ENCODE measurements around the gene LRRC28. TPM values are rescaled to one million over a fixed set of nuclear protein-coding genes. Genes with fewer than 3 reads are reported as not detected.

Gene LRRC28
- total and polyA plus RNA-seq, 4 donors: 29.6 to 36.1 (median 33.4) TPM

- H3K4me3 ChIP-seq (ENCODE audit: low read depth, low read length): no peak overlapping the region
Measured at GRCh38 chr15:99282586-99282985, 31.3 kb downstream of the LRRC28 start.

GRCh38 chr15:99283717-99284116 lies 32.4 kb downstream of the LRRC28 start:
- Histone ChIP-seq H3K4me1 (ENCODE audit: control insufficient read depth, insufficient read depth, low read length) (no peaks in the 10 kb centered on the region), H3K27me3 (ENCODE audit: control insufficient read depth, insufficient read depth, low read length) (no peaks in the 10 kb centered on the region), H3K27ac (ENCODE audit: low read depth, low read length) (no peak overlapping the region), H3K9me3 (ENCODE audit: control insufficient read depth, insufficient read depth, low read length) (no peaks in the 10 kb centered on the region), H3K4me3 (ENCODE audit: low read depth, low read length) (no peak overlapping the region), H3K36me3 (ENCODE audit: control insufficient read depth, insufficient read depth, low read length) (peaks cover 2% of the 10 kb centered on the region)
- DNase-seq (ENCODE audit: low read depth in 4 of 6, low spot score in 6 of 6): no peak

More at GRCh38 chr15:99282586-99282985, 31.3 kb downstream of the LRRC28 start:
- no CpG with 5 or more reads among the region's 5 CpGs for WGBS (ENCODE audit: insufficient coverage)
- H3K9me3 ChIP-seq (ENCODE audit: control insufficient read depth, insufficient read depth, low read length): no peaks in the 10 kb centered on the region
- H3K36me3 ChIP-seq (ENCODE audit: control insufficient read depth, insufficient read depth, low read length): no peaks in the 10 kb centered on the region
- no peaks in the 10 kb centered on the region for H3K4me1 ChIP-seq (ENCODE audit: control insufficient read depth, insufficient read depth, low read length)
- H3K27me3 ChIP-seq (ENCODE audit: control insufficient read depth, insufficient read depth, low read length): no peaks in the 10 kb centered on the region
- no peak overlapping the region for H3K27ac ChIP-seq (ENCODE audit: low read depth, low read length)
- DNase-seq (ENCODE audit: low read depth in 4 of 6, low spot score in 6 of 6): no peak

- DNase-seq (ENCODE audit: low read depth in 4 of 6, low spot score in 6 of 6): no peak
- H3K27ac ChIP-seq (ENCODE audit: low read depth, low read length): no peak overlapping the region
Measured at GRCh38 chr15:99291643-99292042, 40.4 kb downstream of the LRRC28 start.

GRCh38 chr15:99295840-99296239 lies 44.6 kb downstream of the LRRC28 start:
- no peak overlapping the region for H3K27ac ChIP-seq (ENCODE audit: low read depth, low read length)
- peaks cover 2% of the 10 kb centered on the region for H3K36me3 ChIP-seq (ENCODE audit: control insufficient read depth, insufficient read depth, low read length)
- H3K4me3 ChIP-seq (ENCODE audit: low read depth, low read length): no peak overlapping the region
- no peaks in the 10 kb centered on the region for H3K27me3 ChIP-seq (ENCODE audit: control insufficient read depth, insufficient read depth, low read length)
- no peaks in the 10 kb centered on the region for H3K9me3 ChIP-seq (ENCODE audit: control insufficient read depth, insufficient read depth, low read length)
- H3K4me1 ChIP-seq (ENCODE audit: control insufficient read depth, insufficient read depth, low read length): no peaks in the 10 kb centered on the region
- no peak for DNase-seq (ENCODE audit: low read depth in 4 of 6, low spot score in 6 of 6)

More at GRCh38 chr15:99291643-99292042, 40.4 kb downstream of the LRRC28 start:
- Histone ChIP-seq H3K9me3 (ENCODE audit: control insufficient read depth, insufficient read depth, low read length) (no peaks in the 10 kb centered on the region), H3K4me1 (ENCODE audit: control insufficient read depth, insufficient read depth, low read length) (no peaks in the 10 kb centered on the region), H3K4me3 (ENCODE audit: low read depth, low read length) (no peak overlapping the region), H3K27me3 (ENCODE audit: control insufficient read depth, insufficient read depth, low read length) (no peaks in the 10 kb centered on the region), H3K36me3 (ENCODE audit: control insufficient read depth, insufficient read depth, low read length) (peaks cover 9% of the 10 kb centered on the region)

GRCh38 chr15:99296386-99296785 lies 45.1 kb downstream of the LRRC28 start:
- DNase-seq (ENCODE audit: low read depth in 4 of 6, low spot score in 6 of 6): no peak
- WGBS (ENCODE audit: insufficient coverage): 71% methylated on average over 1 of the region's 2 CpGs
- Histone ChIP-seq H3K27ac (ENCODE audit: low read depth, low read length) (no peak overlapping the region), H3K27me3 (ENCODE audit: control insufficient read depth, insufficient read depth, low read length) (no peaks in the 10 kb centered on the region), H3K4me3 (ENCODE audit: low read depth, low read length) (no peak overlapping the region), H3K9me3 (ENCODE audit: control insufficient read depth, insufficient read depth, low read length) (no peaks in the 10 kb centered on the region), H3K4me1 (ENCODE audit: control insufficient read depth, insufficient read depth, low read length) (no peaks in the 10 kb centered on the region), H3K36me3 (ENCODE audit: control insufficient read depth, insufficient read depth, low read length) (peaks cover 2% of the 10 kb centered on the region)

GRCh38 chr15:99303907-99304306 lies 52.6 kb downstream of the LRRC28 start:
- Histone ChIP-seq H3K4me1 (ENCODE audit: control insufficient read depth, insufficient read depth, low read length) (peaks cover 8% of the 10 kb centered on the region), H3K9me3 (ENCODE audit: control insufficient read depth, insufficient read depth, low read length) (no peaks in the 10 kb centered on the region), H3K4me3 (ENCODE audit: low read depth, low read length) (no peak overlapping the region), H3K36me3 (ENCODE audit: control insufficient read depth, insufficient read depth, low read length) (no peaks in the 10 kb centered on the region), H3K27me3 (ENCODE audit: control insufficient read depth, insufficient read depth, low read length) (no peaks in the 10 kb centered on the region), H3K27ac (ENCODE audit: low read depth, low read length) (no peak overlapping the region)
- no CpG with 5 or more reads among the region's 4 CpGs for WGBS (ENCODE audit: insufficient coverage)
- no peak for DNase-seq (ENCODE audit: low read depth in 4 of 6, low spot score in 6 of 6)

GRCh38 chr15:99305761-99306505 lies 54.7 kb downstream of the LRRC28 start:
- Histone ChIP-seq H3K27ac (ENCODE audit: low read depth, low read length) (no peak overlapping the region), H3K9me3 (ENCODE audit: control insufficient read depth, insufficient read depth, low read length) (no peaks in the 10 kb centered on the region), H3K27me3 (ENCODE audit: control insufficient read depth, insufficient read depth, low read length) (no peaks in the 10 kb centered on the region), H3K36me3 (ENCODE audit: control insufficient read depth, insufficient read depth, low read length) (no peaks in the 10 kb centered on the region), H3K4me3 (ENCODE audit: low read depth, low read length) (no peak overlapping the region), H3K4me1 (ENCODE audit: control insufficient read depth, insufficient read depth, low read length) (peaks cover 8% of the 10 kb centered on the region)
- peak in 3 of 6 donors; percentile 10 to 83 (median 68) for DNase-seq (ENCODE audit: low read depth in 4 of 6, low spot score in 6 of 6)
- no CpG with 5 or more reads among the region's 8 CpGs for WGBS (ENCODE audit: insufficient coverage)

GRCh38 chr15:99306694-99307338 lies 55.5 kb downstream of the LRRC28 start:
- WGBS (ENCODE audit: insufficient coverage): 26% methylated on average over 5 of the region's 8 CpGs
- no peak overlapping the region for H3K27ac ChIP-seq (ENCODE audit: low read depth, low read length)
- H3K27me3 ChIP-seq (ENCODE audit: control insufficient read depth, insufficient read depth, low read length): no peaks in the 10 kb centered on the region
- H3K4me1 ChIP-seq (ENCODE audit: control insufficient read depth, insufficient read depth, low read length): peaks cover 8% of the 10 kb centered on the region
- H3K4me3 ChIP-seq (ENCODE audit: low read depth, low read length): no peak overlapping the region
- DNase-seq (ENCODE audit: low read depth in 4 of 6, low spot score in 6 of 6): peak in 3 of 6 donors; percentile 5 to 66 (median 43)
- no peaks in the 10 kb centered on the region for H3K36me3 ChIP-seq (ENCODE audit: control insufficient read depth, insufficient read depth, low read length)
- H3K9me3 ChIP-seq (ENCODE audit: control insufficient read depth, insufficient read depth, low read length): no peaks in the 10 kb centered on the region

- Histone ChIP-seq H3K27me3 (ENCODE audit: control insufficient read depth, insufficient read depth, low read length) (no peaks in the 10 kb centered on the region), H3K27ac (ENCODE audit: low read depth, low read length) (no peak overlapping the region), H3K36me3 (ENCODE audit: control insufficient read depth, insufficient read depth, low read length) (no peaks in the 10 kb centered on the region), H3K9me3 (ENCODE audit: control insufficient read depth, insufficient read depth, low read length) (peaks cover 6% of the 10 kb centered on the region), H3K4me3 (ENCODE audit: low read depth, low read length) (no peak overlapping the region), H3K4me1 (ENCODE audit: control insufficient read depth, insufficient read depth, low read length) (peaks cover 8% of the 10 kb centered on the region)
- WGBS (ENCODE audit: insufficient coverage): 89% methylated on average over 4 of the region's 6 CpGs
- no peak for DNase-seq (ENCODE audit: low read depth in 4 of 6, low spot score in 6 of 6)
Measured at GRCh38 chr15:99307735-99308134, 56.5 kb downstream of the LRRC28 start.

GRCh38 chr15:99310745-99311144 lies 59.5 kb downstream of the LRRC28 start:
- Histone ChIP-seq H3K36me3 (ENCODE audit: control insufficient read depth, insufficient read depth, low read length) (no peaks in the 10 kb centered on the region), H3K9me3 (ENCODE audit: control insufficient read depth, insufficient read depth, low read length) (peaks cover 9% of the 10 kb centered on the region), H3K27ac (ENCODE audit: low read depth, low read length) (no peak overlapping the region), H3K4me3 (ENCODE audit: low read depth, low read length) (no peak overlapping the region), H3K4me1 (ENCODE audit: control insufficient read depth, insufficient read depth, low read length) (peaks cover 8% of the 10 kb centered on the region), H3K27me3 (ENCODE audit: control insufficient read depth, insufficient read depth, low read length) (no peaks in the 10 kb centered on the region)
- WGBS (ENCODE audit: insufficient coverage): no CpG with 5 or more reads among the region's 5 CpGs
- DNase-seq (ENCODE audit: low read depth in 4 of 6, low spot score in 6 of 6): no peak
